Measurements from ENCODE around the gene IFI30.
"Not testable (repeated sequence)": the region's sequence is repeated elsewhere in the genome, so short reads cannot be mapped to it uniquely, and the experiment has no call there.

IFI30 gene

DNA sequence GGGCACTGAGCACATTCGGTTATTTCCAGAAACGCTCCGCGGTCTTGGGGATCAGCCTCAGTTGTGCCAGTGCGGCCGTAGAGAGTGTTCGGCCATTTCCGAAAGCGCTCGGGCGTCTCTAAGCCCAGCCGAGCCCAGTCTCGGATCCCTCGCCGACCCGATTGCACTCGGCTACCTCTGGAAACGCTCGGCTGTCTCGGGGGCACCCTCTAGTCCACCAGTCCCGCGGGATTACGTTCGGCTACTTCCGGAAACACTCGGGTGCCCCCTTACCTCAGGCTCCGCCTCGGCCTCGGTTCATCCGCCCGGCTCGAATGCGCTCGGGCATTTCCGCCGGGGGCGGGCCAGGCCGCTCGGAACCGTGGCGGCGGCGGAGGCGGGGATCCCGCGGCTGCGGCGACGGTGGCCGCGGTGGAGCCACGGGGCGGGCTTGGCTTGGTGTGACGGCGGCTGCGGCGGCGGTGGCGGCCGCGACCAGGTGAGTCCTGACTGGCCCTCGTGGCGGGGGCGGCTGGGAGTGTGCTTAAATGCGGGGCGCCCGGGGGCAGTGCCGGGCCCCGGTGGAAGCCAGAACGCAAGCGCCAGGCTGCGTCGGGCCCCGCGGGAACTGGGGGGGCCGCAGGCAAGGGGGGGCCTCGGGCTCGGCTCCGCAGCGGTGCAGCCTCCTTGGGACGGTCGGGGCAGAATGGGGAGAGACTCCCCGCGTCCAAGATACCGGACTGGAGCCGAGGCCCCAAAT lies 20.6 kb upstream of the IFI30 start, which contains the start of gene PIK3R2:
Gene PIK3R2 (plus strand): TSS at position 347 of the 739 bp plus-strand sequence. CDS start 2,717 bp downstream, outside the sequence.
- peak; percentile 100 for DNase-seq (ENCODE audit: low spot score)

DNA sequence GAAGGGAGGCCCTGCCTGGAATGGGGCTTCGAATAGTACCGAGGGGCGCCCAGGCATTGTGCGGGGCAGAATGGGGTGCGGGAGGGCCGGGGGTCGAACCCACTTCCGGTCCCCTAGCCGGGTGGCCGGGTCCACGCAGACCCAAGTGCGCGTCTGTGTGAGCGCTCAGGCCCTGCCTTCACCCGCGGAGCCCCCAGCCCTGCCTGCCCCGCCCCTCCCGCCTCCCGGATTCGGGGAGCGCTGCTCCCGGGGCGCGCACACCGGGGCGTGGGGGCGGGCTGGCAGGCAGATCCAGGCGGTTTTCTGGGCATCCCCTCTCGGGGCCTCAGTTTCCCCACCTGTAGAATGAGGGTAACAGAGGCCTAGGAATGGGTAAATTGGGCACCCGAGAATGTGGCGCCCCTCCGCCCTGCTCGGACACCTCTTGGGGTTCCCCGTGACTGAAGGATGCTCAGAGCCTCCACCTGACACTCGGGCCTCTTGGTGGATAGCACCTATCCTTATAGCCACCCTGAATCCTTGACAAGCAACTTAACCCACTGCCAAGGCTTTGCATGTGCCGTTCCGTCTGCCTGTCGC lies 20.0 kb upstream of the IFI30 start:
- no peak for DNase-seq (ENCODE audit: low spot score)

- DNase-seq (ENCODE audit: low spot score), result no peak
Measured at GRCh38 chr19:18155095-18156087, 18.2 kb upstream of the IFI30 start.

DNA sequence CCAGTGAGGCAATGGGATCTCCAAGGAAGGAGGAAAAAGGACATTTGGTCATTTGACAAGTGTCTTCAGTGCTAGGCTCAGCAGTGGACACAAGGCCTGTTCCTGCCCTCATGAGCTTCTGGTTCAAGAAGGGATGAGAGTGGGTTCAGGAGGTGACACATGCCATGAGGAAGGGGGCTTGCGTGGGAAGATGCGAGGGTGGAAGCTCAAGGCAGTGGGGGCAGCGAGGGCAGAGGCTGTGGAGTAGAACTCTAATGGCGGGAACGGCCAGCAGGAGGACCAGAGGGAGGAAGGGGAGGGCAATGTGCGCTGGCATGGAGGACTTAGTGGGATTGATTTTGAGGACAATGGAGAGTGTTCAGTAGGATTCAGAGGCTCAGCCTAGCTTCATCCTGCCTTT lies 17.3 kb upstream of the IFI30 start:
- DNase-seq (ENCODE audit: low spot score), result no peak

- DNase-seq (ENCODE audit: low spot score), result no peak
Measured at GRCh38 chr19:18156841-18157464, 16.7 kb upstream of the IFI30 start.

- peak; percentile 71 for DNase-seq (ENCODE audit: low spot score)
Measured at GRCh38 chr19:18157465-18158063, 16.0 kb upstream of the IFI30 start.

GRCh38 chr19:18158467-18158866 lies 15.1 kb upstream of the IFI30 start:
- no peak for DNase-seq (ENCODE audit: low spot score)

- not testable (repeated sequence) for DNase-seq (ENCODE audit: low spot score)
Measured at GRCh38 chr19:18159059-18159616, 14.5 kb upstream of the IFI30 start.

DNA sequence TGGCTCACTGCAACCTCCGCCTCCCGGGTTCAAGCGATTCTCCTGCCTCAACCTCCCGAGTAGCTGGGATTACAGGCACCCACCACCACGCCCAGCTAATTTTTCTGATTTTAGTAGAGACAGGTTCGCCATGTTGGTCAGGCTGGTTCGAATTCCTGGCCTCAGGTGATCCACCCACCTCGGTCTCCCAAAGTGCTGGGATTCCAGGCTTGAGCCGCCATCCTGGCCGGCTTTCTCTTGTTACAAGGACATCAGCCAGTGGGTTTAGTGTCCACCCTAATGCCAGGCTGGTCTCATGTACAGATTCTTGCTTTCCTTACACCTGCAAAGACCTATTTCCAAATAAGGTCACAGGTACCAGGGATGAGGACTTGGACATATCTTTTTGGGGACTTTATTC lies 13.8 kb upstream of the IFI30 start:
- DNase-seq (ENCODE audit: low spot score), result no peak

DNA sequence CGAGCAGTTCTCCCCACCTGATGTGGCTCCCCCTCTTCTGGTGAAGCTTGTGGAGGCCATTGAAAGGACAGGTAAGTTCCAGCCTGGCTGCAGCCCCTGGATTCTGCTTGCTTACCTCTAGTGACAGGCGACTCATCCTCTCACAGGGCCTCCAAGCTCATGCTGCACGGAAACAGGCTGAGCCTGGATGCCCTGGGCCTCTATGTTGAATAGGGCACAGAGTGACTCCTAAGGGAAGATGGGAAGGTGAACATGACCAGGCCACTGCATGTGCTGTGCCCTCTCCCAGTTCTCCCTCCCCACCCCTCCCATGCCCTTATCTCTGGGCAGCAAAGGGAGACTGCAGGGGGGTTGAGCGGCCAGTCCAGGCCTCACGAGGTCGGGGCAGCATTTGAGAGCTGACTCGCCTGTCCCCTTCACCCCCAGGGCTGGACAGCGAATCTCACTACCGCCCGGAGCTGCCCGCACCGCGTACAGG lies 13.1 kb upstream of the IFI30 start:
- no peak for DNase-seq (ENCODE audit: low spot score)

- peak; percentile 88 for DNase-seq (ENCODE audit: low spot score)
Measured at GRCh38 chr19:18160971-18161635, 12.5 kb upstream of the IFI30 start.

DNA sequence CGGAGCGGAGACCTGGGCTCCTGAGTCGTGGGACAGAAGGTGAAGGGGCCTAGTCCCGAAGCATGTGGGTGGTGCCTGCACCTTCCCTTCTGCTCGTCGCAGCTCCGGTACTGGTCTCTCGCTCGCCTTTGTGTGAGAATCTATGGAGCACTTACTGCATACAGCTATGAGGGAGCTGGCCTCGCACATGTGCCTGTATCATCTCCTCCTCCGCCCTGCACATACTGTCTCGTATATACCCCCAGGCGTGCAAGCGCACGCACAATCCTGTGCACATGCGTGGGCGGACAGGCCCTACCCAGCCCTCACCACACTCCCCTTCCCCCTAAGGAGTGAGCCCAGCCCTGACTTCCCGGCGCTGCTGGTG lies 12.0 kb upstream of the IFI30 start:
- DNase-seq (ENCODE audit: low spot score), result no peak

- no peak for DNase-seq (ENCODE audit: low spot score)
Measured at GRCh38 chr19:18164072-18164471, 9.5 kb upstream of the IFI30 start.

DNA sequence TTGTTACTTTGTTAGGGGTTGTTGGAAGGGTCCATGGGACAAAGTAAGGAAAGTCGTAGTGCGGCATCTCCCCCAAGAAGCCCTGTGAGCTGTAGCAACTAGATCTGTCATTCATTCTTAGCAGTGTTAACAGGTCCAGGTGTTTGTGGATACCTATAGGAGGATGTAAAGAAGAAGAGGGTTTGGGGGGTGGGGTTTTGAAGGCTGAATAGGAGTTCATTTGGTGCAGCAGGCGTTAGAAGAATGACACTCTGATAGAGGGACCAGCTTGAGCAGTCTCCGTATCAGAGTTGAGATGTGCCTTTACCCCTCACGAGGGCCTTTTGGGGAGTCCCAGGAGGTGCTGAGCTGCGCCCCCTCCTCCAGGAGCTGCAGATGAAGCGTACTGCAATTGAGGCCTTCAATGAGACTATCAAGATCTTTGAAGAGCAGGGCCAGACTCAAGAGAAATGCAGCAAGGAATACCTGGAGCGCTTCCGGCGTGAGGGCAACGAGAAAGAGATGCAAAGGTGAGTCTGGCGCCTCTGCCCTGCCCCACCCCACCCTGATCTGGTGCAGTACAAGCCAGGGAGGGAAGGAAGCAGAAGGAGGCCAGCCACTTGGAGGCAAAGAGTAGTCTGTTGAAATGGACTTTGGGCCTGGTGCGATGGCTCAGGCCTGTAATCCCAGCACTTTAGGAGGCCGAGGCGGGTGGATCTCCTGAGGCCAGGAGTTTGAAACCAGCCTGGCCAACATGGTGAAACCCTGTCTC lies 7.6 kb upstream of the IFI30 start:
- DNase-seq (ENCODE audit: low spot score), result no peak

DNA sequence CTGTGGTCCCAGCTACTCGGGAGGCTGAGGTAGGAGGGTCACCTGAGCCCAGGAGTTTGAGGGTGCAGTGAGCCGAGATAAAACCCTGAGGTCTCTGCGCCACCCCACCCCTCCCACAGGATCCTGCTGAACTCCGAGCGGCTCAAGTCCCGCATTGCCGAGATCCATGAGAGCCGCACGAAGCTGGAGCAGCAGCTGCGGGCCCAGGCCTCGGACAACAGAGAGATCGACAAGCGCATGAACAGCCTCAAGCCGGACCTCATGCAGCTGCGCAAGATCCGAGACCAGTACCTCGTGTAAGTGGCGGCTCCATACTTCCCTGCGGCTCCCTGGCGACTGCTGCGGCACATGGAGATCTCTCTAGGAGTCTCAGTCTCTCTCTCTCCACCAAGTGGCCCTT lies 6.6 kb upstream of the IFI30 start:
- no peak for DNase-seq (ENCODE audit: low spot score)

GRCh38 chr19:18167975-18168645 lies 5.5 kb upstream of the IFI30 start:
- DNase-seq (ENCODE audit: low spot score), result no peak

DNA sequence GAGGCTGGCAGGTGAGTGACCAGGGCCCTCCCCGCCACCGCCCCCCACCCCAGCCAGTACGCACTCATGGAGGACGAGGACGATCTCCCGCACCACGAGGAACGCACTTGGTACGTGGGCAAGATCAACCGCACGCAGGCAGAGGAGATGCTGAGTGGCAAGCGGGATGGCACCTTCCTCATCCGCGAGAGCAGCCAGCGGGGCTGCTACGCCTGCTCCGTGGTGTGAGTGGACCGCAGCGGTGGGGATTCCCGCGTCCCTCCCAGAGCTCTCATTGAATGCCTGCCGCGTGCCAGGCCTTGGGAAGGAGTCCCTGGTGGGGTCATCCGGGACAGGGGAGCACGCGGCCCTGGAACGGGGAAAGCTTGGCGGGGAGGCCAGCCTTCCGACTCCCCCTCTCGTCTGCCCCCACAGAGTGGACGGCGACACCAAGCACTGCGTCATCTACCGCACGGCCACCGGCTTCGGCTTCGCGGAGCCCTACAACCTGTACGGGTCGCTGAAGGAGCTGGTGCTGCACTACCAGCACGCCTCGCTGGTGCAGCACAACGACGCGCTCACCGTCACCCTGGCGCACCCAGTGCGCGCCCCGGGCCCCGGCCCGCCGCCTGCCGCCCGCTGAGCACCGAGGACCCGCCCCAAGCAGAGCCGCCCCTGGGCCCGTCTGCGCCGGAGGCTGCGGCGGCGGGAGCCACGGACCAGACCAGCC lies 4.8 kb upstream of the IFI30 start:
- no peak for DNase-seq (ENCODE audit: low spot score)

DNA sequence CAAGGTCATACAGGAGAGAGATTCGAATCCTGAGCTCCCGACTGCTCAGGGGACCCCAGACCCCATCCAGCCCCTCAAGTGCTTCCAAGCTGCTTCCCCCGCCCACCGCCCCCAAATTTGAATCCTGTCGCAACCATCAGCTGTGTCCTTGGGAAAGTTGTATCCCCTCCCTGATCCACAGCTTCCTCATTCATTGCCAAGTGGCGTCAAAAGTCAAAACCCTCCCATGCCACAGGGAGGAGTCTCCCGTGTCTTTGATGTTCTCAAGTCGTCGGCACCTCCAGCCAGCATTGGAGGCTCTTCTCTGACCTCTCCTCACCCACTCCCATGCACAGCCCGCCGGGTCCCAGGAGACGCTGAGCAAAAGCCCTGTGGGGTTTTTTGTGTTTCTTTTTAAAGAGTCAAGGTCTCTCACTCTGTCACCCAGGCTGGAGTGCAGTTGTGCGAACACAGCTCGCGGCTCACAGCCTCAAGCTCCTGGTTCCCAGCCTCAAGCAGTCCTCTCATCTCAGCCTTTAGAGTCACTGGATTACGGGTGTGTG lies 2.8 kb upstream of the IFI30 start:
- DNase-seq (ENCODE audit: low spot score), result no peak
